G401.6 (cell line): ENCODE measurements around the gene KLHDC7B.

Experiments used
- FAIRE-seq: peaks from 2 replicates; lab custom pipeline; 2012; peaks lifted over from hg19 to GRCh38; lab: Jason Lieb, UNC

KLHDC7B gene

GRCh38 chr22:50548040-50548920, 2.6 kb downstream of the KLHDC7B start:
- no peak for FAIRE-seq

- FAIRE-seq: no peak
Measured at GRCh38 chr22:50548921-50549790, 3.5 kb downstream of the KLHDC7B start.

- FAIRE-seq: no peak
Measured at GRCh38 chr22:50550395-50550794, 4.7 kb downstream of the KLHDC7B start.

GRCh38 chr22:50551160-50551752, 5.6 kb downstream of the KLHDC7B start:
- no peak for FAIRE-seq

GRCh38 chr22:50553310-50553709, 7.6 kb downstream of the KLHDC7B start:
- no peak for FAIRE-seq

- no peak for FAIRE-seq
Measured at GRCh38 chr22:50556703-50557102, 11.0 kb downstream of the KLHDC7B start.

- no peak for FAIRE-seq
Measured at GRCh38 chr22:50560034-50560433, 14.3 kb downstream of the KLHDC7B start.

- no peak for FAIRE-seq
Measured at GRCh38 chr22:50561401-50562358, 16.0 kb downstream of the KLHDC7B start.

GRCh38 chr22:50562523-50563412, 17.1 kb downstream of the KLHDC7B start, which contains the start of gene SYCE3:
Gene SYCE3 (minus strand): TSS chr22:50562919. CDS start chr22:50556405, 6,514 bp downstream.
- FAIRE-seq: peak; percentile 87

- FAIRE-seq: no peak
Measured at GRCh38 chr22:50563413-50564160, 17.9 kb downstream of the KLHDC7B start.

GRCh38 chr22:50564289-50564688, 18.6 kb downstream of the KLHDC7B start:
- no peak for FAIRE-seq

GRCh38 chr22:50567721-50568252, 22.1 kb downstream of the KLHDC7B start:
- no peak for FAIRE-seq

- no peak for FAIRE-seq
Measured at GRCh38 chr22:50568626-50569025, 22.9 kb downstream of the KLHDC7B start.

- FAIRE-seq: no peak
Measured at GRCh38 chr22:50569041-50569459, 23.4 kb downstream of the KLHDC7B start.

- no peak for FAIRE-seq
Measured at GRCh38 chr22:50569896-50570535, 24.3 kb downstream of the KLHDC7B start.

- FAIRE-seq: no peak
Measured at GRCh38 chr22:50570861-50571260, 25.2 kb downstream of the KLHDC7B start.

GRCh38 chr22:50571264-50572175, 25.8 kb downstream of the KLHDC7B start:
- FAIRE-seq: no peak

GRCh38 chr22:50572965-50573364, 27.3 kb downstream of the KLHDC7B start:
- no peak for FAIRE-seq
